Muscle layer of colon (tissue), 2 donors: ENCODE results near the gene IFITM10.

Experiments used
- H3K27ac ChIP-seq: one replicate; pipeline ENCODE4 v1.7.0; 2013; ENCODE audit warnings: low read depth, mild to moderate bottlenecking, low read length, moderate library complexity
- H3K27me3 ChIP-seq, 2 donors: one replicate each; pipeline ENCODE4 v1.7.0; 2013; ENCODE audit warnings: low read length in 2 of 2, mild to moderate bottlenecking in 2 of 2; ENCODE audit not compliant: insufficient read depth in 2 of 2, control insufficient read depth in 1 of 2
- H3K36me3 ChIP-seq: one replicate; pipeline ENCODE4 v1.7.0; 2013; ENCODE audit warnings: mild to moderate bottlenecking, low read length; ENCODE audit not compliant: insufficient read depth
- H3K4me1 ChIP-seq: one replicate; pipeline ENCODE4 v1.7.0; 2013; ENCODE audit warnings: mild to moderate bottlenecking, low read length; ENCODE audit not compliant: insufficient read depth
- H3K4me3 ChIP-seq, 2 donors: one replicate each; pipeline ENCODE4 v1.7.0; 2013; ENCODE audit warnings: low read length in 2 of 2, low read depth in 1 of 2, mild to moderate bottlenecking in 1 of 2, moderate library complexity in 1 of 2
- H3K9ac ChIP-seq: one replicate; pipeline ENCODE4 v1.7.0; 2013; ENCODE audit warnings: low read length
- H3K9me3 ChIP-seq: one replicate; pipeline ENCODE4 v1.7.0; 2013; ENCODE audit warnings: mild to moderate bottlenecking, low read length
- donor health status: abdominal sarcoma.
- donor health status: Adenocarcinoma of cecum.

Gene IFITM10

DNA sequence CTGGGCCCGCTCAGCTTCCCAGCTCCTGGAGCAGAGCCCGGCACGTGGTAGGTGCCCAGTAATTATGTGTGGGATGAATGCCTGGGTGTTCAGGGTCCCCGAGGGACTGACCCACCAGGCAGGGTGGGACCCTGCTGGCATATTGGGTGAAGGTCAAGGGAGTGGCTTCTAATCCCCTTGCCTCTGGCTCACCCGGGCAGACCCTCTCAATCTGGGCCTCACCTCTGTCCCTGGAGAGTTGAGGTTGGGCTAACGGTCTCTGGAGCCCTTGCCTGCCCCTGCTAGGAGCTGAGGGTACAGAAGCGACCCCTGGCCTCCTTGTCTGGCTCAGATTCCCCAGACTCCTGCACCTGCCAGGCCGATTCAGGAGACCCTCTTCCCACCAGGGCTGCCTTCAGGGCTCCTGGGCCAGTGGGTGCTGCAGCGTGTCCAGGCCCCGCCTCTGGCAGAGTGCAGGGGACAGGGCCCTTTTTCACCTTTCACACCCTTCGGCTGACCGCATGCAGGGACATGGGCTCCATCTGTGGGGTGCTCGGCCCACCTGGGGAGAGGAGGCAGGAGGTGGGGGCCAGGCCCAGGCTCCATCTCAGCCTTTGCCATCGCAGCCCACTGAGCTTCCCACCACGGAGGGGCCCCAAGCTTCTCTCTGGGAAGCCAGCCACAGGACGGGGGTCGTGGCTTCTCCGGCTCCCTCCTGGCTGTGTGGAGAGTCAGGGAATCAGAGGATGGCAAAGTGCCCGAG is 17.2 kb upstream of the IFITM10 start:
- H3K27ac ChIP-seq = no peak overlapping the region
- no peak overlapping the region for H3K4me3 ChIP-seq
- no peaks in the 10 kb centered on the region for H3K36me3 ChIP-seq
- no peaks in the 10 kb centered on the region for H3K27me3 ChIP-seq
- H3K9me3 ChIP-seq = no peaks in the 10 kb centered on the region
- peaks cover 11% of the 10 kb centered on the region for H3K4me1 ChIP-seq
- H3K9ac ChIP-seq = no peak overlapping the region

DNA sequence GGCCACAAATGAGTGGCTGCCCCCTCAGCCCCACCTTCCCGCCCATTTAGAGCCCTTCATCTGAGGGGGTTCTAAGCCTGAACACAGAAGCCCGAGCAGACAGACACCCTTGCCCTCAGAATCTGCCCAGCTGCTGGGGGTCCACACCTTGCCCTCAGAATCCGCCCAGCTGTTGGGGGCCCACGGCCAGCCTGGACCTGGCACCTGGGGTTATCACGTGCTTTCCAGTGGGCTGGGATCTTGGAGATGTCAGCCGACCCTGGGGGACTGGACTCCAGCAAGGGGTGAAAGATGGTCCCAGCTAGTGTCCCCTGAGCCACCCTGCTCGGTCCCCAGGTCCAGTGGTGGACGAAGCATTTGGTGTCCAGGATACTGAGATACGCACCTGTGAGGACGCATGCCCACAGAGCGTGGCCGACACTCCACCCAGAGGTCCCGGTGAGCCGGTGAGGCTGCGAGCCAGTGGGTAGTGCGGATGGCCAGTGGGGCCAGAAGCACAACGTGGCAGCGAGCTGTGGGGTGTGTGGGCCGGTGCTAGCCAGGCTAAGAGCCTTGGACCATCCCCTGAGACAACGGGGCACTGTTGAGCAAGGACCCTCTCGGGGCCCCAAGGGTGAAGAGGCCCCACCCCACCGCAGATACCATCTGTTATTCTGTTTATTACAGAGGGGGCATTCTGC is 16.5 kb upstream of the IFITM10 start:
- no peak overlapping the region for H3K9ac ChIP-seq
- no peaks in the 10 kb centered on the region for H3K27me3 ChIP-seq
- no peaks in the 10 kb centered on the region for H3K9me3 ChIP-seq
- H3K27ac ChIP-seq = no peak overlapping the region
- H3K36me3 ChIP-seq = no peaks in the 10 kb centered on the region
- peaks cover 12% of the 10 kb centered on the region for H3K4me1 ChIP-seq
- no peak overlapping the region for H3K4me3 ChIP-seq

DNA sequence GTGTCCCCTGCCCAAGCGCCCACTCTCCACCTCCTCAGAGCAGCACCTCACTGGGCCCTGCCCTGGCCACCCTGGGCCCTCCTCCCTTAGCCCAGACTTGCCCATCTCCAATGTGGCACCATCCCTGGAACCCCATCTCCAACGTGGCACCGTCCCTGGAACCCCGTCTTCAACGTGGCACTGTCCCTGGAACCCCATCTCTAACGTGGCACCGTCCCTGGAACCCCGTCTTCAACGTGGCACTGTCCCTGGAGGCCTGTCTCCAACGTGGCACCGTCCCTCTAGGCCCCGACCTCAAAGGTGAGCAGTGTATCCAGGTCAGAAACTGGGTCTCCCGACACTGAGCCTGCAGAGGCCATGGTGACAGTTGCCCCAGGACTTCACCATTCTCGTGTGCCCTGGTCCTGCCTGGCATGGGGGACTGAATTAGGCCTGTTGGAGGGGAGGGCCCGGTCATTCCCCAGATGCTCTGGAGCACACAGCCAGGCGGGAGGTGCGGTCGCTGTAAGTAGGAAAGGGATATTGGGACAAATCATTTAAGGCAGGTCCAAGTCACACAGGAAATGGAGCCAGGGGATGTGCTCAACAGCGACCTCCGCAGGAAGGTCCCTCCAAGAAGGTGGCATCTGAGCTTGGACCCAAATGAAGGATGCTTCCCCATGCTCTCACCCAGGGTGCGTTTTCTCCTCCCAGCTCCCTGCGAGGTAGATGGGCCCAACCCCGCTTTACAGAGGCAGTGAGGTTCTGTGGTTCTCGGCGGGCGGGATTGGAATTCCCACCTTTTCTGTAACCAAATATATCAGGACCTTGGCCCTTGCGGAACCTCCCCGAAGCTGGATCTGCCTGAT is 15.7 kb upstream of the IFITM10 start:
- Histone ChIP-seq H3K9ac (no peak overlapping the region), H3K9me3 (no peaks in the 10 kb centered on the region), H3K27ac (no peak overlapping the region), H3K4me3 (no peak overlapping the region), H3K27me3 (no peaks in the 10 kb centered on the region), H3K4me1 (peaks cover 20% of the 10 kb centered on the region), H3K36me3 (peaks cover 3% of the 10 kb centered on the region)

DNA sequence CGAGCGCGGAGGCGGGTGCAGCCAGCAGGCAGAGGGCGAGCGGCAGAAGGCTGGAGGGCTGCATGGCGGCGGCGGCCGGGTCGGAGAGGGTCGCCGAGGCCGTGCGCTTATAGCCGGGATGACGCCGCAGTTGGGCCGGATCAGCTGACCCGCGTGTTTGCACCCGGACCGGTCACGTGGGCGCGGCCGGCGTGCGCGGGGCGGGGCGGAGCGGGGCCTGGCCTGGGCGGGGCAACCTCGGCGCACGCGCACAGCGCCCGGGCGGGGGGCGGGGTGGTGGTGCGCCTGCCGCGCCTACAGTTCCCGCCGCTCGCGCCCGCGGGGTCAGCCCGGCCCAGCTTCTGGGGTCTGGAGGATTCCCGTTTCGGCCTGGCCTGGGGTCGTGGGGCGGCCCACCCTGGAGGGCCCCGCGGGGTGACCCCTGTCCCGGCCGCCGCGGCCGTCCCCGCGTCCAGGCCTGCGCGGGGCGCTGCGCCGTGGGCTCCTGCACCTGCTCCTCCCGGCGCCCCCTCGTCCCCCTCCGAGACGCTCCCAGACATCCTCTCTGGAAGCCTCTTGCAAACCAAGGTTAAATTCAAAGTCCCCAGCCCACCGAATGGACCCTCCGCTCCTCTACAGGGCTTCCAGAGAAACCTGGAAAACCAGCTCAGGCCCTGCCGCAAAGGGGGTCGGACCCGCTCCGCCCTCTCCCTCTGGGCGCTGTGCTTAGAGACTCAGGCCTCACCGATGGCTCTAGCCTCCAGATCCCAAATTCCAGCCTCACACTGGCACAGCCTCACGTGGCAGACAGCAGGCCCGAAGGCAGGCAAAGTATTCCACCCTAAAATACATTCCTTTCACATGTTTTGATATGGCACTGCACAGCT is 13.6 kb upstream of the IFITM10 start, which contains the start of gene CTSD:
CTSD (minus strand) TSS at position 132 of the 866 bp plus-strand sequence; CDS start at position 64, 68 bp downstream.
- Histone ChIP-seq H3K4me3 (peak within 1 kb of the TSS; percentile 81 to 96), H3K27me3 (no peaks in the 10 kb centered on the region), H3K9ac (peak within 1 kb of the TSS; percentile 80), H3K36me3 (peaks cover 5% of the 10 kb centered on the region), H3K9me3 (no peaks in the 10 kb centered on the region), H3K27ac (peak within 1 kb of the TSS; percentile 85), H3K4me1 (peaks cover 33% of the 10 kb centered on the region)

DNA sequence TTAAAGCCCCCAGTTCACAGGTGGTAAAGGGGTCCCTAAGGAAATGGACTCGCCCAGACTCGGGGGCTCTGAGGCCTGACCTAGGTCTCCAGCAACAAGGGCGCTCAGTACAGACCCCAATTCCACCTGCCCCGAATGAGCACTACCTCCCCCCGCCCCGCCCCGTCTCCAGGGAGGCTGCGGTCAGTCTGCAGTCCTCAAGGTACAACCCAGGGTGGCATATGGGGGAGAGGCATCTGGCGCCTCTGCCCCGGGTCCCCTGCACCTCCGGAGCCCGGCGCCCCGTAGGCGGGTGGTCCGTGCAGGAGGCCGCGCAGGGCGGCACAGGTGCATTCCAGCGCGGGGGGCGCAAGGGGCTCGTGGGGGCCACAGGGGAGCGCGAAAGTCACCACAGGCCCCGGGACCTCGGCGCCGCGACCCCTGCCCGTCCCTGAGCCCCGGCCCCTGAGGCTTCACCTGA is 13.0 kb upstream of the IFITM10 start:
- Histone ChIP-seq H3K9me3 (no peaks in the 10 kb centered on the region), H3K4me3 (peak overlapping the region; percentile 81 to 96), H3K27me3 (no peaks in the 10 kb centered on the region), H3K9ac (peak overlapping the region; percentile 80), H3K4me1 (peaks cover 33% of the 10 kb centered on the region), H3K27ac (peak overlapping the region; percentile 80), H3K36me3 (peaks cover 5% of the 10 kb centered on the region)

DNA sequence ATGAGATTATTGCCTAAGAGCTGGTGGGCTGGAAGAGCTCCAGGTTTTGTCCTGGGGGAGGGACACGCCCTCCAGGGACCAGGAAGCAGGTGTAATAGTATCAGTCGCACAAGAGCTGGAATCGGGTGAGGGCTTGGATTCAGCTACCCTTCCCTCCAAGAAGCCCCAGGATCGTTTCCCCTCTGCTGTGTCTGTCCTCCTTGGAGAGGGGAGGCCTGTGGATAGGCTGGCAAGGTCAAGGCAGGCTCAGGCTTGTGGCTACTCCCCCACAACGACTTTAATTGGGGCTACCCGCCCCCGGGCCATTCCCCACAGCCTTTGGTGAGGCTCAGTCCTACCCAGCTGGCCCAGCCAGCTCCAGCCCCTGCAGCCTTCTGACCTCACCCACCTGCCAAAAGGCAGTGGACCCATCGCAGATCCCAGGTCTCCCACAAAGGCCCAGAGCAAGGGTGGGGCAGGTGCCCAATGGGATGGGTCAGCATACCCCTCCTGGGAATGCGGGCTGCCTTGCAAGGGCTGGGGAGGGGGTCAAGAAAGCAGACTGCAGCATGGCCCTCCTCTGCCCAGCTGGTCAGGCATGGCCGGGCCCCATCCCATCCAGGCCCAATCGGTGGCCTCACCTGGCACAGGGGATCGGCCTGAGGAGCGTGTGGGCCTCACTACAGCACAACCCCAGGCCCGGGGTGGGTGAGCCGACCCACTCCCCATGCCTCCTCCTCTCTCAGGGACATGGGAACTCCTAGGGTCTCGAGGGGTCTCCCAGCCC is 12.3 kb upstream of the IFITM10 start:
- Histone ChIP-seq H3K9ac (peak overlapping the region; percentile 80), H3K4me1 (peaks cover 33% of the 10 kb centered on the region), H3K36me3 (peaks cover 5% of the 10 kb centered on the region), H3K27ac (peak overlapping the region; percentile 80), H3K9me3 (no peaks in the 10 kb centered on the region), H3K4me3 (peak overlapping the region; percentile 81 to 96), H3K27me3 (no peaks in the 10 kb centered on the region)

DNA sequence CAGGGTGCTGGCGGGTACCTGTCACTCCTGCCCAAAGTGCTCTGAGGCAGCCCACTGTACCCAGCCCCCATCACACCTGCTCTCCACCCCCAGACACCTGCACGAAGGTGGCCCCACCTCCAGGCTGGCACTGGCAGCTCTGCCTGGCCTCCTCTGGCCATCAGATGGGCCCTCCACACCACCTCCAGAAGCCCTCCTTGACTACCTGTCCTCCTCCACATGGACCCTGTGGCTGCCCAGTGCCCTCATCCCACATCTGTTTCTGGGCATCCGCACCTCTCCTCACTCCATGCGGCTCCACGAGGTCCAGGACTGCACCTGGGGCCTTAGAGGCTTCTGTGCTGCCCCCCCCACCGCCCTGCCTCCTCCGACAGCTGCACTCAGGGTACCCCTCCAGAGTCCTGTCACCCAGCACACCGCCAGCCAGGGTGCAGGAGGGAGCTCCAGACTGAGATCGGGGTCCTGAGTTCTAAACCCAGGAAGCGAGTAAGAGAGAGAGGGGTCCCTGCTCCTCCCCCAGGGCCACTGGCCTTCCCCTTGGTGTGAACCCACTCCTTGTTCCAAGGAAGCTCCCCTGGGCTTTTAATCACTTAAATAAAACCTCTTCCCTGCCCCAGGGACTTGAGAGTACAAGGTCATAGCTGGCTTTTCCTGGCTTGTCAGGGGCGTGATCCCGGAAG is 11.6 kb upstream of the IFITM10 start:
- H3K4me1 ChIP-seq = peaks cover 33% of the 10 kb centered on the region
- H3K9me3 ChIP-seq = no peaks in the 10 kb centered on the region
- no peaks in the 10 kb centered on the region for H3K27me3 ChIP-seq
- peak overlapping the region; percentile 80 for H3K9ac ChIP-seq
- H3K27ac ChIP-seq = peak overlapping the region; percentile 80
- peak overlapping the region; percentile 81 to 96 for H3K4me3 ChIP-seq
- peaks cover 12% of the 10 kb centered on the region for H3K36me3 ChIP-seq

DNA sequence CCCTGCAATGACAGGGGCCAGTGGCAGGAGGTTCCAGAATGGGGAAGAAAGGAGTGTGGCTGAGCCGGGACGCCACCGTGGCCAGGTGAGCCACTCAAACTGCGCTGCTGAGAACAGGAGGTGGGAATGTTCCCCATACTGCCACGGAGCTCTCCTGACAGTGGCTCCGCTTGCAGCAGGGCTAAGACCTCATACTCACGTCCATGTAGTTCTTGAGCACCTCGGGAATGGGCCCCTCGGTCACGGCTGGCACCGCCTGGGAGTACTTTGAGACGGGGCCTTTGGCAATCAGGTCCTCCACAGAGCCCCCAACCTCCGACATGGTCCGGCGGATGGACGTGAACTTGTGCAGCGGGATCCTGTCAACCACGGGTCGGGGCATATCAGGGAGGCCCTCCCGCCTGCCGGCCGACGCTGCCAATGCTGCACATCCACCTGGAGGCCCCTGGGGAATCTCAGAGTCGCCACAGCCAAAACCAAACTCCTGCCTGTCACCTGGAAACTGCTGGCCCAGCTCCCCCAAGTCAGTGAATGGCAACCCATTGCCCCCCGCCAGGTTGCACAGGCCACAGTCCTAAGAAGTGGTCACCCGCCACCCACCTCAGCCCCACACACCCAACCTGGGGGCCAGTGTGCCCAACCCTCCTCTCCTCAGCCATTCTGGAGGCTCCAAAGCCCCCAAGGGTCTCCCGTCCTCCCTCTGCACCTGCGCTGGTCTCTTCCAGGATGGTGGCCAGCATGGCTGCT is 10.9 kb upstream of the IFITM10 start:
- no peak overlapping the region for H3K4me3 ChIP-seq
- peak overlapping the region; percentile 21 for H3K9ac ChIP-seq
- H3K27ac ChIP-seq = no peak overlapping the region
- H3K27me3 ChIP-seq = no peaks in the 10 kb centered on the region
- no peaks in the 10 kb centered on the region for H3K9me3 ChIP-seq
- H3K36me3 ChIP-seq = peaks cover 13% of the 10 kb centered on the region
- peaks cover 33% of the 10 kb centered on the region for H3K4me1 ChIP-seq

DNA sequence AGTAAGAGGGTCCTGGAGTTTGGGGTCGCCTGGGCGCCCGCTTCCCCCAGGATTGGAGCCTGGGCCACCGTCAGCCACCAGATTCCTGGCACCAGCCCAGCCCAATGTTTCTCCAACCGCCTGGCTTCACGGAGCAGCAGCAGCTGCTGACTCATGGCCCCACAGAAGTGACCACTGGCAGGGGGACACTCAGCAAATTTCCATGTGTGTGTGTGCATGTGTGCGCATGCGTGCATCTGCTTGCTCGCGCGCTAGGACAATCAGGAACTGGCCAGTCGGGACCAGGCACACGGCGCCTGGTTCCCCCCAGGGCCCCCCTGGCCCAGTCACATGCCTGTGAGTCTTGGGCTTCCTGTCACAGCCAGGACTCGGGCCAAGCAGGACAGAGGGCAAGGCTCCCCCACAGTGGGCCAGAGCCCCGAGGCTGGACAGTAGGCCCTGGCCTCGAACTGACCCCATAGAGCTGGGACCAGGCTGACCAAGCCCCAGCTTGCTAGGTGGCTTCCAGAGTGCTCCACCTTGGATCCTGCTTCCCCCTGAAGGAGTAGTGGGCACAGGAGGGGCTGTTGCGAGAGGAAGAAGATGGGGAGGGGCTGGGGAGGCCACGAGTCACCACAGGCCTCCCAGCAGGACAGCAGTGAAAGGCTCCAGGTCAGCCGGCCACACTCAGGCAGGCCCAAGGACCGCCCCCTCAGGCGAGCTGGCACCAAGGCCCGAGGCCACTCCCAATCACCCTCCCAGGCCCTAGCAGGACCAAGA is 10.1 kb upstream of the IFITM10 start:
- Histone ChIP-seq H3K4me3 (no peak overlapping the region), H3K9ac (peak overlapping the region; percentile 21), H3K9me3 (no peaks in the 10 kb centered on the region), H3K36me3 (peaks cover 21% of the 10 kb centered on the region), H3K4me1 (peaks cover 33% of the 10 kb centered on the region), H3K27me3 (no peaks in the 10 kb centered on the region), H3K27ac (no peak overlapping the region)
